HFFc6 (cell line): ENCODE measurements around the gene FAM90A26. TPM values are rescaled to one million over a fixed set of nuclear protein-coding genes. Genes with fewer than 3 reads are reported as not detected.

Experiments used
- total RNA-seq, 6 experiments: library from RNA; stranded (reverse); fragmentation: NEBNext Ultra II Directional; extraction: Animal tissue kit (Norgen Biotek cat#: 25700); gene quantifications; 2 replicates in 1 of 6; 3 replicates in 5 of 6; pipeline ENCODE4 v1.2.3, GENCODE V29; 2021

The FAM90A26 gene
- total RNA-seq, 6 experiments from 2014 or later = not detected

Other genes starting within 250 kb of the FAM90A26 start
- gene USP17L10, start 40.2 kb downstream of the FAM90A26 start, total RNA-seq = not detected
- gene USP17L11, start 45.0 kb downstream of the FAM90A26 start, total RNA-seq = under 1 TPM in 1 of 6 experiments, not detected in 5; 0.11 TPM
- not detected for gene USP17L12, start 49.7 kb downstream of the FAM90A26 start, total RNA-seq
- not detected for gene USP17L13, start 54.5 kb downstream of the FAM90A26 start, total RNA-seq
- gene USP17L15, start 64.0 kb downstream of the FAM90A26 start, total RNA-seq = not detected
- not detected for gene USP17L17, start 73.5 kb downstream of the FAM90A26 start, total RNA-seq
- gene USP17L18, start 78.2 kb downstream of the FAM90A26 start, total RNA-seq = not detected
- gene USP17L19, start 83.0 kb downstream of the FAM90A26 start, total RNA-seq = not detected
- gene USP17L20, start 87.7 kb downstream of the FAM90A26 start, total RNA-seq = not detected
- gene USP17L21, start 92.5 kb downstream of the FAM90A26 start, total RNA-seq = not detected
- not detected for gene USP17L22, start 97.2 kb downstream of the FAM90A26 start, total RNA-seq
- not detected for gene USP17L24, start 154.8 kb downstream of the FAM90A26 start, total RNA-seq
- gene USP17L25, start 159.5 kb downstream of the FAM90A26 start, total RNA-seq = not detected
- gene USP17L26, start 164.2 kb downstream of the FAM90A26 start, total RNA-seq = not detected
- not detected for gene USP17L5, start 169.0 kb downstream of the FAM90A26 start, total RNA-seq
- gene USP17L27, start 173.7 kb downstream of the FAM90A26 start, total RNA-seq = not detected
- gene USP17L28, start 178.5 kb downstream of the FAM90A26 start, total RNA-seq = not detected
- not detected for gene USP17L29, start 183.2 kb downstream of the FAM90A26 start, total RNA-seq
- gene USP17L30, start 192.7 kb downstream of the FAM90A26 start, total RNA-seq = not detected